ENCODE measurements around the gene CFAP61. TPM values are rescaled to one million over a fixed set of nuclear protein-coding genes. Genes with fewer than 3 reads are reported as not detected.

Gene CFAP61
- total and polyA plus RNA-seq, 9 of the 15 experiments (the other 6 are each of a cell fraction or from before 2014, with no cell fraction given), result 0.11 TPM; not detected in 8

- no peak for DNase-seq (ENCODE audit: extremely low read depth in 1 of 4, low spot score in 3 of 4)
- no peaks in the 10 kb centered on the region; the same call in 1 of the 2 replicates for H4K20me1 ChIP-seq (replicated peaks; ENCODE audit: control insufficient read depth, insufficient read depth, low read length)
- no peak overlapping the region for H3K9ac ChIP-seq (ENCODE audit: insufficient read depth in 1 of 2, low read depth in 2 of 2, low read length in 2 of 2)
- no peak overlapping the region for H2AFZ ChIP-seq (ENCODE audit: low read depth, low read length)
- H3K4me2 ChIP-seq (ENCODE audit: insufficient read depth, low read length), result no peak overlapping the region
- no TSS peak for BruUV-seq (replicated peaks)
- CTCF ChIA-PET (ENCODE audit: low intra/inter-chr PET ratio), result interaction anchor here (1.8 kb wide), 1 partner anchor 48 kb away, joined by 5 read pairs; no protein-coding TSS in a partner anchor
- H3K4me3 ChIP-seq, result no peak overlapping the region
- no peaks in the 10 kb centered on the region for H3K79me2 ChIP-seq (ENCODE audit: control insufficient read depth, insufficient read depth, low read length)
- no peaks in the 10 kb centered on the region for H3K4me1 ChIP-seq (replicated peaks in 1 of 2; ENCODE audit: control insufficient read depth in 2 of 2, insufficient read depth in 2 of 2, low read length in 2 of 2)
- H3K36me3 ChIP-seq (ENCODE audit: control insufficient read depth, insufficient read depth, low read length), result no peaks in the 10 kb centered on the region
- in situ Hi-C loops (cut with MboI), result no loop called here
- POLR2A ChIA-PET, result interaction anchor here (0.6 kb wide), 1 partner anchor 23 kb away, joined by 4 read pairs; no protein-coding TSS in a partner anchor
- H3K9me1 ChIP-seq (ENCODE audit: control insufficient read depth, insufficient read depth, low read length), result no peaks in the 10 kb centered on the region
- no peaks in the 10 kb centered on the region for H3K9me3 ChIP-seq (replicated peaks; ENCODE audit: control insufficient read depth, insufficient read depth, low read depth, low read length)
- ATAC-seq, result no peak
- peaks cover 0 to 8% of the 10 kb centered on the region in 2 experiments; a peak in 2 of 5 replicates for H3K27me3 ChIP-seq (ENCODE audit: control insufficient read depth in 2 of 2, insufficient read depth in 2 of 2, low read length in 2 of 2)
- FAIRE-seq, result no peak
- H3K27ac ChIP-seq (ENCODE audit: extremely low read depth, low read depth, low read length), result no peak overlapping the region
- intact Hi-C loops (cut with micrococcal nuclease), result no loop called here
- peak in 1 of 2 experiments; percentile 37; a peak in 1 of 4 replicates for TF ChIP-seq RAD21 (CRISPR knock-in tag; conservative IDR thresholded peaks at IDR 0.05 in 1 of 2, IDR thresholded peaks at IDR 0.05 in 1 of 2)
- TF ChIP-seq ZBTB7A (IDR thresholded peaks at IDR 0.05; ENCODE audit: borderline replicate concordance, control insufficient read depth, low read depth, low read length), result no peak
- TF ChIP-seq PHF20 (IDR thresholded peaks at IDR 0.05; ENCODE audit: partially characterized antibody), result no peak
- no peak for TF ChIP-seq RHOXF2B (CRISPR knock-in tag; conservative IDR thresholded peaks at IDR 0.05)
- TF ChIP-seq ZFP36 (IDR thresholded peaks at IDR 0.05; ENCODE audit: low read depth, low read length, partially characterized antibody), result no peak
- TF ChIP-seq EWSR1 (IDR thresholded peaks at IDR 0.05; ENCODE audit: borderline replicate concordance, low read depth, partially characterized antibody), result no peak
- TF ChIP-seq ZNF316 (IDR thresholded peaks at IDR 0.05), result no peak
- no peak for TF ChIP-seq SAFB (IDR thresholded peaks at IDR 0.05; ENCODE audit: borderline replicate concordance, low read depth, low read length)
- TF ChIP-seq ZNF511 (CRISPR knock-in tag; IDR thresholded peaks at IDR 0.05), result no peak
- TF ChIP-seq, protein P1, sequence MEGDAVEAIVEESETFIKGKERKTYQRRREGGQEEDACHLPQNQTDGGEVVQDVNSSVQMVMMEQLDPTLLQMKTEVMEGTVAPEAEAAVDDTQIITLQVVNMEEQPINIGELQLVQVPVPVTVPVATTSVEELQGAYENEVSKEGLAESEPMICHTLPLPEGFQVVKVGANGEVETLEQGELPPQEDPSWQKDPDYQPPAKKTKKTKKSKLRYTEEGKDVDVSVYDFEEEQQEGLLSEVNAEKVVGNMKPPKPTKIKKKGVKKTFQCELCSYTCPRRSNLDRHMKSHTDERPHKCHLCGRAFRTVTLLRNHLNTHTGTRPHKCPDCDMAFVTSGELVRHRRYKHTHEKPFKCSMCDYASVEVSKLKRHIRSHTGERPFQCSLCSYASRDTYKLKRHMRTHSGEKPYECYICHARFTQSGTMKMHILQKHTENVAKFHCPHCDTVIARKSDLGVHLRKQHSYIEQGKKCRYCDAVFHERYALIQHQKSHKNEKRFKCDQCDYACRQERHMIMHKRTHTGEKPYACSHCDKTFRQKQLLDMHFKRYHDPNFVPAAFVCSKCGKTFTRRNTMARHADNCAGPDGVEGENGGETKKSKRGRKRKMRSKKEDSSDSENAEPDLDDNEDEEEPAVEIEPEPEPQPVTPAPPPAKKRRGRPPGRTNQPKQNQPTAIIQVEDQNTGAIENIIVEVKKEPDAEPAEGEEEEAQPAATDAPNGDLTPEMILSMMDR (IDR thresholded peaks at IDR 0.05 in 2 of 3, conservative IDR thresholded peaks at IDR 0.05 in 1 of 3; ENCODE audit: insufficient read depth in 2 of 3, low read depth in 1 of 3, low read length in 3 of 3), result peak in 2 of 3 experiments; percentile 16 to 37; a peak in 2 of 6 replicates
- TF ChIP-seq GTF2F1 (IDR thresholded peaks at IDR 0.05; ENCODE audit: low read depth, low read length), result no peak
- WGBS (ENCODE audit: insufficient coverage, low coverage, missing lambda C conversion rate), result 0% methylated on average over 6 of the region's 6 CpGs
Measured at GRCh38 chr20:20407891-20408805, 355.8 kb downstream of the CFAP61 start.
